HCT116 (cell line): Measurements from ENCODE around the gene PTPN22. TPM values are rescaled to one million over a fixed set of nuclear protein-coding genes. Genes with fewer than 3 reads are reported as not detected.

Experiments used
- ATAC-seq: fragments of 200-7000 bp; cut with Tn5 transposase; 2 replicates; pipeline ENCODE4 v1.9.1; 2020; ENCODE audit warnings: mild to moderate bottlenecking, moderate library complexity
- BruUV-seq: library from RNA; stranded (reverse); fragments of 400-500 nt; replicated peaks from 2 replicates; lab custom pipeline; 2021; lab: Mats Ljungman, UMichigan
- CTCF ChIA-PET: fragments of 300-600 bp; sonication (Branson Sonifier 250); formaldehyde crosslinking; loops from one replicate; lab custom pipeline; 2021; ENCODE audit warnings: antibody characterized with exemption; lab: Charles Lee
- POLR2A ChIA-PET: fragments of 300-600, 350-600 bp; sonication (Branson Sonifier 250); formaldehyde crosslinking; loops from one replicate; lab custom pipeline; 2021; ENCODE audit warnings: antibody characterized with exemption; lab: Charles Lee
- RAD21 ChIA-PET, 2 experiments: fragments of 300-600 bp; sonication (Branson Sonifier 250); formaldehyde crosslinking; loops; one replicate each; lab custom pipeline; 2023; ENCODE audit warnings: low total read pairs in 2 of 2; ENCODE audit not compliant: uncharacterized antibody in 2 of 2, unreplicated experiment in 2 of 2, low non-redundant PET in 1 of 2; lab: Charles Lee
- DNase-seq: peaks from one replicate; pipeline ENCODE4 v3.0.0-alpha.2; 2010; ENCODE audit warnings: low read depth, low spot score
- H2AFZ ChIP-seq: fragments of 200-600 bp; shearing (Covaris generic), sonication (generic); 2 replicates; pipeline ENCODE4 v1.6.1; 2017; ENCODE audit warnings: low read depth, mixed run types, mixed read lengths, antibody characterized with exemption, low read length; ENCODE audit not compliant: poor library complexity, severe bottlenecking
- H3K27ac ChIP-seq: 2 replicates; pipeline ENCODE4 v1.5.1; 2012; ENCODE audit warnings: low read depth, low read length
- H3K27me3 ChIP-seq: fragments of 200-600 bp; sonication (generic); 2 replicates; pipeline ENCODE4 v1.6.1; 2016; ENCODE audit warnings: mixed run types, low read length, mixed read lengths; ENCODE audit not compliant: insufficient read depth
- H3K36me3 ChIP-seq, 2 experiments: fragments of 200-500 bp in 1 of 2; fragments of 200-600 bp in 1 of 2; sonication (Bioruptor generic) in 1 of 2; sonication (generic) in 1 of 2; 2 replicates each; pipeline versions ENCODE4 v1.5.1 to v1.6.1; 2014 to 2016; ENCODE audit warnings: low read length in 2 of 2, inconsistent platforms in 1 of 2, mixed read lengths in 1 of 2, mixed run types in 1 of 2; ENCODE audit not compliant: insufficient read depth in 2 of 2, control insufficient read depth in 1 of 2
- H3K4me1 ChIP-seq, 2 experiments: fragments of 200-600 bp in 1 of 2; sonication (generic) in 1 of 2; 2 replicates each; pipeline versions ENCODE4 v1.5.1 to v1.6.1; 2012 to 2017; ENCODE audit warnings: low read length in 2 of 2, inconsistent platforms in 1 of 2, mild to moderate bottlenecking in 1 of 2, mixed read lengths in 1 of 2, mixed run types in 1 of 2, moderate library complexity in 1 of 2; ENCODE audit not compliant: insufficient read depth in 2 of 2, control insufficient read depth in 1 of 2
- H3K4me2 ChIP-seq: fragments of 200-600 bp; sonication (generic); 2 replicates; pipeline ENCODE4 v1.6.1; 2017; ENCODE audit warnings: mixed run types, low read length, mixed read lengths
- H3K4me3 ChIP-seq, 2 experiments: fragments of 200-600 bp in 1 of 2; sonication (generic) in 1 of 2; replicated peaks in 1 of 2; 2 replicates each; pipeline ENCODE4 v1.5.1; 2011 to 2016; ENCODE audit warnings: low read length in 2 of 2, control low read depth in 1 of 2, low read depth in 1 of 2, mild to moderate bottlenecking in 1 of 2, mixed read lengths in 1 of 2, mixed run types in 1 of 2
- H3K79me2 ChIP-seq: fragments of 200-600 bp; sonication (generic); 2 replicates; pipeline ENCODE4 v1.6.1; 2017; ENCODE audit warnings: mild to moderate bottlenecking, mixed run types, low read length, moderate library complexity, mixed read lengths; ENCODE audit not compliant: insufficient read depth
- H3K9ac ChIP-seq: fragments of 200-600 bp; sonication (generic); 2 replicates; pipeline ENCODE4 v1.6.1; 2016; ENCODE audit warnings: low read length, mixed read lengths
- H3K9me2 ChIP-seq: fragments of 200-600 bp; sonication (generic), shearing (Covaris generic); 2 replicates; pipeline ENCODE4 v1.6.1; 2017; ENCODE audit warnings: mixed run types, mild to moderate bottlenecking, moderate library complexity; ENCODE audit not compliant: insufficient read depth
- H3K9me3 ChIP-seq, 2 experiments: fragments of 200-500 bp in 1 of 2; fragments of 200-600 bp in 1 of 2; sonication (Bioruptor generic) in 1 of 2; sonication (generic) in 1 of 2; 2 replicates each; pipeline ENCODE4 v1.6.1; 2014 to 2017; ENCODE audit warnings: low read length in 2 of 2, mixed read lengths in 2 of 2, inconsistent platforms in 1 of 2, low read depth in 1 of 2, mild to moderate bottlenecking in 1 of 2, mixed run types in 1 of 2, moderate library complexity in 1 of 2; ENCODE audit not compliant: control insufficient read depth in 1 of 2, insufficient read depth in 1 of 2
- H4K20me1 ChIP-seq: fragments of 200-600 bp; sonication (generic), shearing (Covaris generic); 2 replicates; pipeline ENCODE4 v1.6.1; 2017; ENCODE audit warnings: mixed run types, mild to moderate bottlenecking, moderate library complexity; ENCODE audit not compliant: insufficient read depth
- CEBPB ChIP-seq: IDR thresholded peaks from 2 replicates; pipeline ENCODE4 v1.6.1; 2012; ENCODE audit warnings: low read depth
- EZH2 ChIP-seq: fragments of 200-600 bp; sonication (generic); IDR thresholded peaks from 2 replicates; pipeline ENCODE4 v1.6.1; 2017; ENCODE audit warnings: antibody characterized with exemption, mixed run types
- FOSL1 ChIP-seq: IDR thresholded peaks from 2 replicates; pipeline ENCODE4 v1.6.1; 2012; ENCODE audit warnings: low read depth
- JUND ChIP-seq: IDR thresholded peaks from 2 replicates; pipeline ENCODE4 v1.6.1; 2012
- POLR2A ChIP-seq: IDR thresholded peaks from 2 replicates; pipeline ENCODE4 v1.7.0; 2011; ENCODE audit warnings: borderline replicate concordance; ENCODE audit not compliant: insufficient read depth, insufficient read length; ENCODE audit errors: extremely low read depth
- POLR2AphosphoS5 ChIP-seq: IDR thresholded peaks from 2 replicates; pipeline ENCODE4 v1.6.1; 2011; ENCODE audit warnings: mild to moderate bottlenecking, low read depth, low read length, moderate library complexity
- RAD21 ChIP-seq: IDR thresholded peaks from 2 replicates; pipeline ENCODE4 v1.6.1; 2012; ENCODE audit warnings: low read depth, mild to moderate bottlenecking
- SIN3A ChIP-seq: IDR thresholded peaks from 2 replicates; pipeline ENCODE4 v1.6.1; 2012; ENCODE audit warnings: low read depth
- SRF ChIP-seq: IDR thresholded peaks from 2 replicates; pipeline ENCODE4 v1.6.1; 2012; ENCODE audit warnings: low read depth
- TCF7L2 ChIP-seq: IDR thresholded peaks from 2 replicates; pipeline ENCODE4 v1.7.0; 2011; ENCODE audit warnings: borderline replicate concordance, inconsistent platforms; ENCODE audit not compliant: insufficient read depth, insufficient read length; ENCODE audit errors: extremely low read depth
- YY1 ChIP-seq: IDR thresholded peaks from 2 replicates; pipeline ENCODE4 v1.6.1; 2011; ENCODE audit warnings: low read length, low read depth, moderate library complexity, mild to moderate bottlenecking; ENCODE audit not compliant: insufficient replicate concordance; ENCODE audit errors: extremely low read depth
- ZFX ChIP-seq: fragments of 450-650 bp; IDR thresholded peaks from 2 replicates; pipeline ENCODE4 v1.6.1; 2017
- ZNF274 ChIP-seq: fragments of 200-500 bp; sonication (Bioruptor generic); IDR thresholded peaks from 2 replicates; pipeline ENCODE4 v1.6.1; 2014; ENCODE audit warnings: mild to moderate bottlenecking, low read depth, low read length, inconsistent platforms
- intact Hi-C: fragments of 100-400 bp; cut with micrococcal nuclease; formaldehyde crosslinking; loops from 2 replicates; pipeline ENCODE4 v1.10.0; 2022
- total RNA-seq: library from RNA; stranded (reverse); gene quantifications from one replicate; pipeline ENCODE4 v1.2.1, GENCODE V29; 2021; ENCODE audit not compliant: unreplicated experiment
- TF ChIP-seq, protein P1 (sequence below): IDR thresholded peaks from 2 replicates; pipeline ENCODE4 v1.6.1; 2011; ENCODE audit warnings: mild to moderate bottlenecking, low read length, moderate library complexity; ENCODE audit not compliant: insufficient replicate concordance; ENCODE audit errors: extremely low read depth
- TF ChIP-seq, protein P2 (sequence below): IDR thresholded peaks from 2 replicates; pipeline ENCODE4 v1.6.1; 2012

Gene PTPN22
- total RNA-seq, 1 experiment from 2014 or later = 0.17 TPM

DNA sequence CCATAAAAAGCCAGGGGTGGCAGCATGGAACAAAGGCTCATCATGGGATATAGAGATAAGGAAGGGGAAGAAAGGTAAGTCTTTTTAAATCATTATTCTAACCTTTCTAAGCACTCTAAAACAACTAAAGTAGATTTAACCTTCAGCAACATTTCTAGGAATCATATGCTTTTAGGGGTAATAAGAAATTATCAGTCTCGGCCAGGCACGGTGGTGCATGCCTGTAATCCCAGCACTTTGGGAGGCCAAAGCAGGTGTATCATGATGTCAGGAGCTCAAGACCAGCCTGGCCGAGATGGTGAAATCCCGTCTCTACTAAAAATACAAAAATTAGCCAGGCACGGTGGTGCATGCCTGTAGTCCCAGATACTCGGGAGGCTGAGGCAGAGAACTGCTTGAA lies 92.0 kb downstream of the PTPN22 start:
- Histone ChIP-seq H3K4me1 (no peaks in the 10 kb centered on the region; a peak in 1 of 4 replicates), H3K9me2 (no peaks in the 10 kb centered on the region), H3K4me2 (no peak overlapping the region), H3K4me3 (no peak overlapping the region), H3K9ac (no peak overlapping the region), H2AFZ (no peak overlapping the region), H3K27me3 (no peaks in the 10 kb centered on the region)
- CTCF ChIA-PET = no interaction called here
- RAD21 ChIA-PET = no interaction called here
- POLR2A ChIA-PET = no interaction called here
- no TSS peak for BruUV-seq
- DNase-seq = no peak
- TF ChIP-seq, protein P1, sequence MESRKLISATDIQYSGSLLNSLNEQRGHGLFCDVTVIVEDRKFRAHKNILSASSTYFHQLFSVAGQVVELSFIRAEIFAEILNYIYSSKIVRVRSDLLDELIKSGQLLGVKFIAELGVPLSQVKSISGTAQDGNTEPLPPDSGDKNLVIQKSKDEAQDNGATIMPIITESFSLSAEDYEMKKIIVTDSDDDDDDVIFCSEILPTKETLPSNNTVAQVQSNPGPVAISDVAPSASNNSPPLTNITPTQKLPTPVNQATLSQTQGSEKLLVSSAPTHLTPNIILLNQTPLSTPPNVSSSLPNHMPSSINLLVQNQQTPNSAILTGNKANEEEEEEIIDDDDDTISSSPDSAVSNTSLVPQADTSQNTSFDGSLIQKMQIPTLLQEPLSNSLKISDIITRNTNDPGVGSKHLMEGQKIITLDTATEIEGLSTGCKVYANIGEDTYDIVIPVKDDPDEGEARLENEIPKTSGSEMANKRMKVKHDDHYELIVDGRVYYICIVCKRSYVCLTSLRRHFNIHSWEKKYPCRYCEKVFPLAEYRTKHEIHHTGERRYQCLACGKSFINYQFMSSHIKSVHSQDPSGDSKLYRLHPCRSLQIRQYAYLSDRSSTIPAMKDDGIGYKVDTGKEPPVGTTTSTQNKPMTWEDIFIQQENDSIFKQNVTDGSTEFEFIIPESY = no peak
- TF ChIP-seq EZH2 (no peak), SIN3A (no peak), JUND (no peak), ZNF274 (no peak), RAD21 (no peak)
- TF ChIP-seq, all 23 proteins: peak for 0
- no peak overlapping the region for H3K27ac ChIP-seq
- intact Hi-C loops = no loop called here
- no peaks in the 10 kb centered on the region for H4K20me1 ChIP-seq
- H3K9me3 ChIP-seq = no peaks in the 10 kb centered on the region
- peaks cover 0 to 5% of the 10 kb centered on the region in 2 experiments; a peak in 2 of 4 replicates for H3K36me3 ChIP-seq
- no peak for ATAC-seq
- H3K79me2 ChIP-seq = peaks cover 43% of the 10 kb centered on the region

DNA sequence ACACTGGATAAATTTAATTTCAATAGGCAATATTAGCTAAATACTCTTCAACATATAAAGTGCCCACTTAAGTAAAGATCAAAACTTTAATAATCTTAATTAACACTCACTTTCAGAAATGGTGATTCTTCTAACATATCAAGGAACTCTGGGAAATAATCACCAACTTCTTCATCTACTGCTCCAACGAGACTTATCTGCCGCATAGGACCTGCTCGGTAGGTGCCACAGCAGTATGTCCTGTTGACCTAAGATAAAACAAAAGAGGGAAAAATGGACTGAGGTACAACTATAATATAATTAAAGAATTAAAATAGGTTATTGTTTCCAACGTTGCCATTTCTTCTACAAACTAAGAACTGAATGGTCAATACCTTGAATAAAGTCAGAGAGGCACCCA lies 94.0 kb downstream of the PTPN22 start:
- Histone ChIP-seq H3K79me2 (peaks cover 37% of the 10 kb centered on the region), H3K4me1 (no peaks in the 10 kb centered on the region), H3K9ac (no peak overlapping the region), H3K9me3 (no peaks in the 10 kb centered on the region), H3K4me2 (no peak overlapping the region), H3K36me3 (peaks cover 0 to 7% of the 10 kb centered on the region in 2 experiments; a peak in 2 of 4 replicates), H2AFZ (no peak overlapping the region), H3K27ac (no peak overlapping the region), H4K20me1 (no peaks in the 10 kb centered on the region), H3K4me3 (no peak overlapping the region), H3K9me2 (no peaks in the 10 kb centered on the region), H3K27me3 (no peaks in the 10 kb centered on the region)
- BruUV-seq = no TSS peak
- CTCF ChIA-PET = no interaction called here
- intact Hi-C loops = no loop called here
- POLR2A ChIA-PET = no interaction called here
- ATAC-seq (no peak), DNase-seq (no peak)
- RAD21 ChIA-PET = no interaction called here
- no peak for TF ChIP-seq FOSL1
- no peak for TF ChIP-seq SIN3A
- no peak for TF ChIP-seq POLR2A
- TF ChIP-seq TCF7L2 = no peak
- TF ChIP-seq ZFX = no peak
- TF ChIP-seq, protein P2, sequence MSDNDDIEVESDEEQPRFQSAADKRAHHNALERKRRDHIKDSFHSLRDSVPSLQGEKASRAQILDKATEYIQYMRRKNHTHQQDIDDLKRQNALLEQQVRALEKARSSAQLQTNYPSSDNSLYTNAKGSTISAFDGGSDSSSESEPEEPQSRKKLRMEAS = no peak
- no peak for TF ChIP-seq POLR2AphosphoS5
- no peak for TF ChIP-seq JUND
- no peak for TF ChIP-seq CEBPB
- TF ChIP-seq, protein P1 = no peak
- TF ChIP-seq YY1 = no peak
- no peak for TF ChIP-seq SRF
